A673 (cell line): ENCODE results near the gene SPATA21. TPM values are rescaled to one million over a fixed set of nuclear protein-coding genes. Genes with fewer than 3 reads are reported as not detected.

ENCODE experiments used
- BruUV-seq: library from RNA; stranded (reverse); fragments of 400-500 nt; replicated peaks from 2 replicates; lab custom pipeline; 2021; lab: Mats Ljungman, UMichigan
- CTCF ChIA-PET: fragments of 300-600 bp; sonication (Branson Sonifier 250); formaldehyde crosslinking; loops from one replicate; lab custom pipeline; 2022; ENCODE audit warnings: antibody characterized with exemption; lab: Charles Lee
- POLR2A ChIA-PET: fragments of 300-600 bp; sonication (Branson Sonifier 250); formaldehyde crosslinking; loops from one replicate; lab custom pipeline; 2022; ENCODE audit warnings: antibody characterized with exemption; ENCODE audit not compliant: low non-redundant PET; lab: Charles Lee
- DNase-seq: peaks from one replicate; pipeline ENCODE4 v3.0.0-alpha.2; 2015; ENCODE audit warnings: low spot score
- H3K27ac ChIP-seq: fragments of 200-600 bp; sonication (generic); 2 replicates; pipeline ENCODE4 v1.5.1; 2016; ENCODE audit warnings: mixed run types, low read depth, mild to moderate bottlenecking, mixed read lengths, antibody characterized with exemption, low read length; ENCODE audit not compliant: poor library complexity, severe bottlenecking
- H3K27me3 ChIP-seq: fragments of 200-600 bp; sonication (generic); replicated peaks from 2 replicates; pipeline ENCODE4 v1.6.1; 2017; ENCODE audit warnings: mixed run types, low read depth, mild to moderate bottlenecking, mixed read lengths, antibody characterized with exemption, low read length; ENCODE audit not compliant: insufficient read depth, poor library complexity
- H3K36me3 ChIP-seq: fragments of 200-600 bp; sonication (generic); 2 replicates; pipeline ENCODE4 v1.6.1; 2016; ENCODE audit warnings: mixed run types, mild to moderate bottlenecking, mixed read lengths, antibody characterized with exemption, low read length; ENCODE audit not compliant: insufficient read depth, poor library complexity, severe bottlenecking
- H3K4me1 ChIP-seq: fragments of 200-600 bp; sonication (generic); 2 replicates; pipeline ENCODE4 v1.6.1; 2017; ENCODE audit warnings: mixed run types, mild to moderate bottlenecking, mixed read lengths, antibody characterized with exemption, low read length; ENCODE audit not compliant: insufficient read depth, poor library complexity, severe bottlenecking
- H3K4me3 ChIP-seq: fragments of 200-600 bp; sonication (generic); 2 replicates; pipeline ENCODE4 v1.5.1; 2016; ENCODE audit warnings: low read depth, mixed run types, mild to moderate bottlenecking, mixed read lengths, low read length; ENCODE audit not compliant: poor library complexity, severe bottlenecking
- H3K9me3 ChIP-seq: fragments of 200-600 bp; sonication (generic); 2 replicates; pipeline ENCODE4 v1.6.1; 2016; ENCODE audit warnings: mixed run types, low read depth, mild to moderate bottlenecking, mixed read lengths, antibody characterized with exemption, low read length; ENCODE audit not compliant: poor library complexity, severe bottlenecking
- EZH2 ChIP-seq: fragments of 200-600 bp; sonication (generic); IDR thresholded peaks from 2 replicates; pipeline ENCODE4 v1.6.1; 2017; ENCODE audit warnings: borderline replicate concordance, low read depth, mild to moderate bottlenecking, mixed read lengths, antibody characterized with exemption, low read length; ENCODE audit not compliant: poor library complexity, severe bottlenecking
- intact Hi-C: fragments of 100-400 bp; cut with micrococcal nuclease; formaldehyde crosslinking; loops from one replicate; pipeline ENCODE4 v1.10.0; 2022; ENCODE audit not compliant: unreplicated experiment
- total RNA-seq: library from RNA; stranded (reverse); gene quantifications from 2 replicates; pipeline ENCODE4 v1.2.3, GENCODE V29; 2021
- TF ChIP-seq, protein P1 (sequence below): fragments of 300-800, 200-600 bp; sonication (generic); conservative IDR thresholded peaks from 2 replicates; pipeline ENCODE4 v1.5.1; 2017; ENCODE audit warnings: low read depth, mild to moderate bottlenecking, antibody characterized with exemption, low read length, moderate library complexity, mixed read lengths

Gene SPATA21
- total RNA-seq, 1 experiment from 2014 or later = not detected

DNA sequence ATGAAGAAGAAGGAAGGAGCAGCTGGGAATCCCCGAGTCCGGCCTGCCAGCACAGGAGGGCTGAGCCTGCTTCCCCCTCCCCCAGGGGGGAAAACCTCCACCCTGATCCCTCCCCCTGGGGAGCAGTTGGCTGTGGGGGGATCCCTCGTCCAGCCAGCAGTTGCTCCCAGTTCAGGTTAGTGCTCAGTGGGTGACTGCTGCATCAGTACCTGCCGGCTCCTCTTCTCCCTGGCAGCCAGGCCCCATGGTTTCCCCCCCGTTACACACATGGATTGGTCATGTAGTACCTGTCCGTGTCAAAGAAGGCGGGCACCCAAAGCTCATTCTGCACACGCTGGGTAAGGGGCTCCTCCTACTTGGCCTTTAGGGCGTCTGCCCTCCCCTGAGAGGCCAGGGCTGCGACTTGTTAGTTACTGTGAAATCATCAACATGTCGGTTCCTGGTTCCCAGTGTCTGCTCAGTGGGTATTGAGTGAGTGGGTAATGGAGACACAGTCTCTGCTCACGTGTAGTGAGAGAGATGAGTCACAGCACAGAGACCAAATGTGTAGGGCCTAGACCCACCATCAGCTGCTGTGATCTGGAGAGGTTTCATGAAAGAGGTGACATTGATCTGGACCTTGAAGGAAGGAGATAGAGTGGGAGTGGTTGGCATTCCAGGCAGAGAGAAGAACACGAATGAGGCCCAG lies 14.8 kb upstream of the SPATA21 start:
- no peak for DNase-seq
- BruUV-seq = no TSS peak
- Histone ChIP-seq H3K4me1 (no peaks in the 10 kb centered on the region), H3K36me3 (peaks cover 48% of the 10 kb centered on the region), H3K27me3 (no peaks in the 10 kb centered on the region), H3K4me3 (no peak overlapping the region), H3K27ac (no peak overlapping the region), H3K9me3 (no peaks in the 10 kb centered on the region)
- intact Hi-C loops = no loop called here
- ChIA-PET POLR2A (no interaction called here), CTCF (no interaction called here)
- TF ChIP-seq, protein P1, sequence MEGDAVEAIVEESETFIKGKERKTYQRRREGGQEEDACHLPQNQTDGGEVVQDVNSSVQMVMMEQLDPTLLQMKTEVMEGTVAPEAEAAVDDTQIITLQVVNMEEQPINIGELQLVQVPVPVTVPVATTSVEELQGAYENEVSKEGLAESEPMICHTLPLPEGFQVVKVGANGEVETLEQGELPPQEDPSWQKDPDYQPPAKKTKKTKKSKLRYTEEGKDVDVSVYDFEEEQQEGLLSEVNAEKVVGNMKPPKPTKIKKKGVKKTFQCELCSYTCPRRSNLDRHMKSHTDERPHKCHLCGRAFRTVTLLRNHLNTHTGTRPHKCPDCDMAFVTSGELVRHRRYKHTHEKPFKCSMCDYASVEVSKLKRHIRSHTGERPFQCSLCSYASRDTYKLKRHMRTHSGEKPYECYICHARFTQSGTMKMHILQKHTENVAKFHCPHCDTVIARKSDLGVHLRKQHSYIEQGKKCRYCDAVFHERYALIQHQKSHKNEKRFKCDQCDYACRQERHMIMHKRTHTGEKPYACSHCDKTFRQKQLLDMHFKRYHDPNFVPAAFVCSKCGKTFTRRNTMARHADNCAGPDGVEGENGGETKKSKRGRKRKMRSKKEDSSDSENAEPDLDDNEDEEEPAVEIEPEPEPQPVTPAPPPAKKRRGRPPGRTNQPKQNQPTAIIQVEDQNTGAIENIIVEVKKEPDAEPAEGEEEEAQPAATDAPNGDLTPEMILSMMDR = no peak
- no peak for TF ChIP-seq EZH2

DNA sequence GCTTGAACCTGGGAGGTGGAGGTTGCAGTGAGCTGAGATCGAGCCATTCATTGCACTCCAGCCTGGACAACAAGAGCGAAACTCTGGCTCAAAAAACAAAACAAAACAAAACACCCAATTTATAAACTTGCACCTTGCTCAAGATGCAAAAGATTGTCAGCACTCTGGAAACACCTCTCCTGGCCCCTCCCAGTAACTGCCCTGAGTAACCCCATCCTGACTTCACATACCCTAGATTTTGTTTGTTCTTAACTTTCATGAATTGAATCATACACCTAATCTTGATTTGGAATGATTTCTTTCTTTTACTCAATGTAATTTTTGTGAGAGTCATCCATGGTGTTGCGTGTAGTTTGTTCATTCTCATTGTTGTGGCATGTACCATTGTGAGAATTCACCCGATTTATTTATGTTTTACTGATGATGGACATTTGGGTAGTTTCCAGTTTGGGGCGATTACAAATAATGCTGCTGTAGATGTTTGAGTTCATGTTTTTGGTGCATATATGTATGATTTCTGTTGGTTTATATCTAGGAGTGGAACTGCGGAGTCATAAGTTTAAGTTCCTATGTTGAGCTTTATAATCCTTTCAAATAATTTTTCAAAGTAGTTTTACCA lies 13.7 kb upstream of the SPATA21 start:
- intact Hi-C loops = no loop called here
- no peak for DNase-seq
- ChIA-PET POLR2A (no interaction called here), CTCF (no interaction called here)
- no peak overlapping the region for H3K27ac ChIP-seq
- H3K27me3 ChIP-seq = no peaks in the 10 kb centered on the region
- TF ChIP-seq, protein P1 = no peak
- TF ChIP-seq EZH2 = no peak
- H3K4me3 ChIP-seq = no peak overlapping the region
- no peaks in the 10 kb centered on the region for H3K4me1 ChIP-seq
- H3K36me3 ChIP-seq = peaks cover 41% of the 10 kb centered on the region
- BruUV-seq = no TSS peak
- no peaks in the 10 kb centered on the region for H3K9me3 ChIP-seq

DNA sequence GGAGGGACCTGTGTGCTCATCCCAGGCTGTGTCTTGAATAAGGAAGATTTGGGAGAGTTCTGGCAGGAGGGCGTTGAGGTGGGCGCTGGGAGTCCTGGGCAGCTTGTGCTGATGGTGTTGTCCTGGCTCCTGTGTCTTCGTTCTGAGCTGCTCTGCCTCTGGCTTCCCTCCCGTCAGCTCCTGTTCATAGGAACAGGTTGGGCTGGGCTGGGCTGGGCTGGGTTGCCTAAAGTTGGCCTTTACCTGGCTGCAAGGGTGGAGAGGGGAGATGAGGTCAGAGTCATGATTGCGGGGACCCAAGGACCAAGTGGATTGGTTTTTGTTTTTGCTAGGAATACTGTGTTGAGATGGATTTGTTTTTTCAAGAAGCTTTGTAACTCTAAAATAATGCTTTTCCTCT lies 12.4 kb upstream of the SPATA21 start:
- Histone ChIP-seq H3K36me3 (peaks cover 38% of the 10 kb centered on the region), H3K4me1 (no peaks in the 10 kb centered on the region), H3K9me3 (no peaks in the 10 kb centered on the region), H3K4me3 (no peak overlapping the region), H3K27me3 (no peaks in the 10 kb centered on the region), H3K27ac (no peak overlapping the region)
- no TSS peak for BruUV-seq
- ChIA-PET POLR2A (no interaction called here), CTCF (no interaction called here)
- no peak for TF ChIP-seq EZH2
- TF ChIP-seq, protein P1 = no peak
- no peak for DNase-seq
- intact Hi-C loops = no loop called here
